HEK293 (cell line): ENCODE data around the gene PRPF8.
A peak's percentile ranks its signal among the peaks of the same experiment; 100 is the strongest.

Source experiments
- CTCF ChIA-PET: fragments of 350-600 bp; formaldehyde crosslinking; extraction: SDS; loops from one replicate; lab custom pipeline; 2021; ENCODE audit warnings: antibody characterized with exemption; lab: Yijun Ruan, JAX
- POLR2A ChIA-PET: fragments of 300-600 bp; formaldehyde crosslinking; extraction: SDS; loops from one replicate; lab custom pipeline; 2020; ENCODE audit warnings: antibody characterized with exemption, inconsistent platforms; lab: Yijun Ruan, JAX
- H3K27ac ChIP-seq: fragments of 200-500 bp; sonication (Bioruptor generic); 2 replicates; pipeline ENCODE4 v1.5.1; 2014; ENCODE audit warnings: low read depth, low read length, control low read depth, inconsistent platforms; ENCODE audit errors: extremely low read depth
- H3K36me3 ChIP-seq, 2 experiments: fragments of 200-500 bp in 1 of 2; sonication (Bioruptor generic) in 1 of 2; 1 replicate in 1 of 2; 2 replicates in 1 of 2; pipeline ENCODE4 v1.5.1; 2014 to 2017; ENCODE audit warnings: inconsistent platforms in 2 of 2, low read length in 2 of 2; ENCODE audit not compliant: control insufficient read depth in 2 of 2, insufficient read depth in 1 of 2
- H3K4me1 ChIP-seq: fragments of 200-500 bp; sonication (Bioruptor generic); 2 replicates; pipeline ENCODE4 v1.5.1; 2014; ENCODE audit warnings: mild to moderate bottlenecking, low read length, inconsistent platforms; ENCODE audit not compliant: control insufficient read depth, insufficient read depth
- H3K4me3 ChIP-seq: 2 replicates; pipeline ENCODE4 v1.5.1; 2011; ENCODE audit warnings: low read depth, mild to moderate bottlenecking, control low read depth, low read length, moderate library complexity
- H3K9me3 ChIP-seq: fragments of 200-500 bp; sonication (Bioruptor generic); 2 replicates; pipeline ENCODE4 v1.5.1; 2014; ENCODE audit warnings: low read depth, low read length, inconsistent platforms; ENCODE audit not compliant: control insufficient read depth, insufficient read depth
- BCL11A ChIP-seq: fragments of 450-650 bp; formaldehyde crosslinking; IDR thresholded peaks from 2 replicates; pipeline ENCODE4 v1.5.1; 2016; ENCODE audit warnings: low read depth, missing biosample characterization, missing genetic modification characterization
- EGR2 ChIP-seq: fragments of 450-650 bp; formaldehyde crosslinking; IDR thresholded peaks from 2 replicates; pipeline ENCODE4 v1.5.1; 2016; ENCODE audit warnings: low read depth, missing biosample characterization, missing genetic modification characterization
- GLIS1 ChIP-seq: fragments of 450-650 bp; formaldehyde crosslinking; IDR thresholded peaks from 2 replicates; pipeline ENCODE4 v1.5.1; 2016; ENCODE audit warnings: missing biosample characterization, missing genetic modification characterization
- GLIS2 ChIP-seq: fragments of 450-650 bp; formaldehyde crosslinking; IDR thresholded peaks from 2 replicates; pipeline ENCODE4 v1.5.1; 2016; ENCODE audit warnings: missing biosample characterization, missing genetic modification characterization
- WT1 ChIP-seq: fragments of 450-650 bp; formaldehyde crosslinking; IDR thresholded peaks from 2 replicates; pipeline ENCODE4 v1.5.1; 2016; ENCODE audit warnings: missing biosample characterization, missing genetic modification characterization
- ZBTB48 ChIP-seq: fragments of 450-650 bp; formaldehyde crosslinking; IDR thresholded peaks from 2 replicates; pipeline ENCODE4 v1.5.1; 2016; ENCODE audit warnings: missing biosample characterization, missing genetic modification characterization
- ZBTB7A ChIP-seq: fragments of 450-650 bp; formaldehyde crosslinking; IDR thresholded peaks from 2 replicates; pipeline ENCODE4 v1.5.1; 2016; ENCODE audit warnings: low read depth, missing biosample characterization, missing genetic modification characterization
- ZBTB8A ChIP-seq: fragments of 450-650 bp; formaldehyde crosslinking; IDR thresholded peaks from 2 replicates; pipeline ENCODE4 v1.5.1; 2016; ENCODE audit warnings: missing biosample characterization, missing genetic modification characterization
- ZEB2 ChIP-seq: fragments of 450-650 bp; formaldehyde crosslinking; IDR thresholded peaks from 2 replicates; pipeline ENCODE4 v1.5.1; 2016; ENCODE audit warnings: missing biosample characterization, missing genetic modification characterization
- ZIC2 ChIP-seq: fragments of 450-650 bp; formaldehyde crosslinking; IDR thresholded peaks from 2 replicates; pipeline ENCODE4 v1.5.1; 2016; ENCODE audit warnings: missing biosample characterization, missing genetic modification characterization
- ZNF121 ChIP-seq: fragments of 450-650 bp; formaldehyde crosslinking; IDR thresholded peaks from 2 replicates; pipeline ENCODE4 v1.5.1; 2016; ENCODE audit warnings: missing biosample characterization, missing genetic modification characterization
- ZNF266 ChIP-seq: fragments of 450-650 bp; formaldehyde crosslinking; IDR thresholded peaks from 2 replicates; pipeline ENCODE4 v1.5.1; 2016; ENCODE audit warnings: missing biosample characterization, missing genetic modification characterization, low read depth
- ZNF335 ChIP-seq: fragments of 450-650 bp; formaldehyde crosslinking; conservative IDR thresholded peaks from 2 replicates; pipeline ENCODE4 v1.5.1; 2016; ENCODE audit warnings: missing biosample characterization, missing genetic modification characterization
- ZNF423 ChIP-seq: fragments of 450-650 bp; formaldehyde crosslinking; IDR thresholded peaks from 2 replicates; pipeline ENCODE4 v1.5.1; 2016; ENCODE audit warnings: missing biosample characterization, missing genetic modification characterization
- ZNF529 ChIP-seq: fragments of 450-650 bp; formaldehyde crosslinking; IDR thresholded peaks from 2 replicates; pipeline ENCODE4 v1.5.1; 2017; ENCODE audit warnings: missing genetic modification characterization, missing biosample characterization; ENCODE audit not compliant: insufficient replicate concordance
- ZNF596 ChIP-seq: fragments of 450-650 bp; IDR thresholded peaks from 2 replicates; pipeline ENCODE4 v1.5.0; 2018; ENCODE audit warnings: missing biosample characterization, mild to moderate bottlenecking, missing genetic modification characterization, moderate library complexity
- ZNF654 ChIP-seq: fragments of 450-650 bp; formaldehyde crosslinking; IDR thresholded peaks from 2 replicates; pipeline ENCODE4 v1.5.1; 2016; ENCODE audit warnings: low read depth, missing biosample characterization, missing genetic modification characterization
- ZNF791 ChIP-seq: fragments of 450-650 bp; formaldehyde crosslinking; IDR thresholded peaks from 2 replicates; pipeline ENCODE4 v1.5.1; 2016; ENCODE audit warnings: missing biosample characterization, missing genetic modification characterization
- ZNF830 ChIP-seq: fragments of 450-650 bp; IDR thresholded peaks from 2 replicates; pipeline ENCODE4 v1.5.0; 2018; ENCODE audit warnings: missing biosample characterization, missing genetic modification characterization, low read depth, mild to moderate bottlenecking, moderate library complexity
- ZXDB ChIP-seq: fragments of 450-650 bp; formaldehyde crosslinking; IDR thresholded peaks from 2 replicates; pipeline ENCODE4 v1.5.1; 2016; ENCODE audit warnings: missing biosample characterization, missing genetic modification characterization
- TF ChIP-seq, protein P1 (sequence below): fragments of 450-650 bp; formaldehyde crosslinking; IDR thresholded peaks from 2 replicates; pipeline ENCODE4 v1.5.1; 2016; ENCODE audit warnings: missing biosample characterization, missing genetic modification characterization
- TF ChIP-seq, protein P2 (sequence below): fragments of 450-650 bp; formaldehyde crosslinking; IDR thresholded peaks from 2 replicates; pipeline ENCODE4 v1.5.1; 2016; ENCODE audit warnings: missing biosample characterization, missing genetic modification characterization
- TF ChIP-seq, protein P3 (sequence below): fragments of 450-650 bp; formaldehyde crosslinking; IDR thresholded peaks from 2 replicates; pipeline ENCODE4 v1.5.1; 2016; ENCODE audit warnings: missing biosample characterization, missing genetic modification characterization
- TF ChIP-seq, protein P4 (sequence below): fragments of 450-650 bp; formaldehyde crosslinking; IDR thresholded peaks from 2 replicates; pipeline ENCODE4 v1.5.1; 2016; ENCODE audit warnings: missing biosample characterization, missing genetic modification characterization
- TF ChIP-seq, protein P5 (sequence below): fragments of 450-650 bp; formaldehyde crosslinking; IDR thresholded peaks from 2 replicates; pipeline ENCODE4 v1.5.1; 2016; ENCODE audit warnings: missing biosample characterization, missing genetic modification characterization
- TF ChIP-seq, protein P6 (sequence below): fragments of 450-650 bp; formaldehyde crosslinking; IDR thresholded peaks from 2 replicates; pipeline ENCODE4 v1.5.1; 2016; ENCODE audit warnings: missing biosample characterization, missing genetic modification characterization

The PRPF8 gene

DNA sequence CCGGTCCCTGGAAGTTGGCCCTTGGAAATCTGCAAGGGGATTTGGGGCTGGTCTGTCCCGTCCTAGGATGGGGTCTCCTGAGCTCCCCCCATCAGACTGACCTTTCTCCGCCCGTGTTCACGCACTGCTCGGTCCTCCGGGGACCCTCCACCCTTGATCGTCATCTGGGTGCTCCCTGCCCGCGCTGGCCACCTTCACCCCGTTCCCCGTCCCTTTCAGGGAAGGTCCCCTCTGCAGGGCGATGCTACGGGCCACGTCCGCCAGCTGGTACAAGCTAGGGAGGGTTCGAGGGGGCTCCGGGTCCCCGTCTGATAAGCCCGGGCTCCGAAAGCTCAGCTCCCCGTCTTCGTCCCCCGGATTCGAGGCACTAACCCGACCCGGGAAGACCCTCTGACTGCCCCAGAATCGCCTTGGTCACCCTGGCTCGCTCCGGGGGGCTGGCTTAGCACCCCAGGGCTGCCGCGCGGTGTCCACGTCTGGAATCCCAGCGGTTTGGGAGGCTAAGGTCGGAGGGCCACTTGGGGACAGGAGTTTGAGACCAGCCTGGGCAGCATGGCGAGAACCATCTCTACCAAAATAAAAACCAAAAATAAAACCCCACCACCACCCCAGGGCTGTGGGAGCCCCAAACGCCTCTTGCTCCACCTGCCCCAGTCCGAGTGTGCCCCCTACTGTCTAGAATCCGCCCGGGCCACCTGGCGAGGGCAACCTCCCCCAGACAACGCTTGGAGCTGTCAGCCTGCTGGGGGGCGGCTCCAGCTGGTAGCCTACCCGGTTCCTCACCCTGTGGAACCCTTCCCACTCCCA is 55.0 kb downstream of the PRPF8 start:
- no peaks in the 10 kb centered on the region; the same call in 1 of the 2 replicates for H3K4me1 ChIP-seq
- CTCF ChIA-PET: interaction anchor here (0.6 to 2.8 kb wide), 31 partner anchors 8 to 628 kb away, joined by 3 to 44 read pairs (median 4); partner anchors contain the start of genes INPP5K, RILP and SCARF1
- H3K27ac ChIP-seq: peak overlapping the region; percentile 84; the same call in 1 of the 2 replicates
- H3K36me3 ChIP-seq: no peaks in the 10 kb centered on the region
- POLR2A ChIA-PET: interaction anchor here (0.5 to 3.2 kb wide), 6 partner anchors 10 to 113 kb away, joined by 3 to 20 read pairs (median 4); partner anchors contain the start of gene INPP5K
- no peaks in the 10 kb centered on the region for H3K9me3 ChIP-seq
- H3K4me3 ChIP-seq: peak overlapping the region; percentile 66
- TF ChIP-seq ZNF266 (tag by site-specific recombination) (no peak), ZNF596 (tag by site-specific recombination) (no peak), ZBTB48 (tag by site-specific recombination) (0 out of 2 replicates have a peak, but pooled peaks have one; percentile 25), ZIC2 (tag by site-specific recombination) (peak; percentile 72), GLIS1 (tag by site-specific recombination) (peak; percentile 98), ZNF791 (tag by site-specific recombination) (no peak), ZNF121 (tag by site-specific recombination) (peak; percentile 40; the same call in 1 of the 2 replicates), WT1 (tag by site-specific recombination) (0 out of 2 replicates have a peak, but pooled peaks have one; percentile 10), ZXDB (tag by site-specific recombination) (no peak), ZNF423 (tag by site-specific recombination) (peak; percentile 61), EGR2 (tag by site-specific recombination) (peak; percentile 36), ZEB2 (tag by site-specific recombination) (peak; percentile 23; the same call in 1 of the 2 replicates), ZBTB8A (tag by site-specific recombination) (peak; percentile 67), ZNF529 (tag by site-specific recombination) (no peak), ZNF654 (peak; percentile 91), ZNF335 (tag by site-specific recombination) (peak; percentile 79), BCL11A (tag by site-specific recombination) (0 out of 2 replicates have a peak, but pooled peaks have one; percentile 12), ZNF830 (tag by site-specific recombination) (no peak), ZBTB7A (tag by site-specific recombination) (peak; percentile 16; the same call in 1 of the 2 replicates), GLIS2 (tag by site-specific recombination) (peak; percentile 90)
- TF ChIP-seq, protein P1, sequence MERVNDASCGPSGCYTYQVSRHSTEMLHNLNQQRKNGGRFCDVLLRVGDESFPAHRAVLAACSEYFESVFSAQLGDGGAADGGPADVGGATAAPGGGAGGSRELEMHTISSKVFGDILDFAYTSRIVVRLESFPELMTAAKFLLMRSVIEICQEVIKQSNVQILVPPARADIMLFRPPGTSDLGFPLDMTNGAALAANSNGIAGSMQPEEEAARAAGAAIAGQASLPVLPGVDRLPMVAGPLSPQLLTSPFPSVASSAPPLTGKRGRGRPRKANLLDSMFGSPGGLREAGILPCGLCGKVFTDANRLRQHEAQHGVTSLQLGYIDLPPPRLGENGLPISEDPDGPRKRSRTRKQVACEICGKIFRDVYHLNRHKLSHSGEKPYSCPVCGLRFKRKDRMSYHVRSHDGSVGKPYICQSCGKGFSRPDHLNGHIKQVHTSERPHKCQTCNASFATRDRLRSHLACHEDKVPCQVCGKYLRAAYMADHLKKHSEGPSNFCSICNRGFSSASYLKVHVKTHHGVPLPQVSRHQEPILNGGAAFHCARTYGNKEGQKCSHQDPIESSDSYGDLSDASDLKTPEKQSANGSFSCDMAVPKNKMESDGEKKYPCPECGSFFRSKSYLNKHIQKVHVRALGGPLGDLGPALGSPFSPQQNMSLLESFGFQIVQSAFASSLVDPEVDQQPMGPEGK: peak; percentile 52
- TF ChIP-seq, protein P2, sequence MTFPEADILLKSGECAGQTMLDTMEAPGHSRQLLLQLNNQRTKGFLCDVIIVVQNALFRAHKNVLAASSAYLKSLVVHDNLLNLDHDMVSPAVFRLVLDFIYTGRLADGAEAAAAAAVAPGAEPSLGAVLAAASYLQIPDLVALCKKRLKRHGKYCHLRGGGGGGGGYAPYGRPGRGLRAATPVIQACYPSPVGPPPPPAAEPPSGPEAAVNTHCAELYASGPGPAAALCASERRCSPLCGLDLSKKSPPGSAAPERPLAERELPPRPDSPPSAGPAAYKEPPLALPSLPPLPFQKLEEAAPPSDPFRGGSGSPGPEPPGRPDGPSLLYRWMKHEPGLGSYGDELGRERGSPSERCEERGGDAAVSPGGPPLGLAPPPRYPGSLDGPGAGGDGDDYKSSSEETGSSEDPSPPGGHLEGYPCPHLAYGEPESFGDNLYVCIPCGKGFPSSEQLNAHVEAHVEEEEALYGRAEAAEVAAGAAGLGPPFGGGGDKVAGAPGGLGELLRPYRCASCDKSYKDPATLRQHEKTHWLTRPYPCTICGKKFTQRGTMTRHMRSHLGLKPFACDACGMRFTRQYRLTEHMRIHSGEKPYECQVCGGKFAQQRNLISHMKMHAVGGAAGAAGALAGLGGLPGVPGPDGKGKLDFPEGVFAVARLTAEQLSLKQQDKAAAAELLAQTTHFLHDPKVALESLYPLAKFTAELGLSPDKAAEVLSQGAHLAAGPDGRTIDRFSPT: peak; percentile 44; the same call in 1 of the 2 replicates
- TF ChIP-seq, protein P3, sequence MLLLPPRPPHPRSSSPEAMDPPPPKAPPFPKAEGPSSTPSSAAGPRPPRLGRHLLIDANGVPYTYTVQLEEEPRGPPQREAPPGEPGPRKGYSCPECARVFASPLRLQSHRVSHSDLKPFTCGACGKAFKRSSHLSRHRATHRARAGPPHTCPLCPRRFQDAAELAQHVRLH (tag by site-specific recombination): peak; percentile 46; the same call in 1 of the 2 replicates
- TF ChIP-seq, protein P4, sequence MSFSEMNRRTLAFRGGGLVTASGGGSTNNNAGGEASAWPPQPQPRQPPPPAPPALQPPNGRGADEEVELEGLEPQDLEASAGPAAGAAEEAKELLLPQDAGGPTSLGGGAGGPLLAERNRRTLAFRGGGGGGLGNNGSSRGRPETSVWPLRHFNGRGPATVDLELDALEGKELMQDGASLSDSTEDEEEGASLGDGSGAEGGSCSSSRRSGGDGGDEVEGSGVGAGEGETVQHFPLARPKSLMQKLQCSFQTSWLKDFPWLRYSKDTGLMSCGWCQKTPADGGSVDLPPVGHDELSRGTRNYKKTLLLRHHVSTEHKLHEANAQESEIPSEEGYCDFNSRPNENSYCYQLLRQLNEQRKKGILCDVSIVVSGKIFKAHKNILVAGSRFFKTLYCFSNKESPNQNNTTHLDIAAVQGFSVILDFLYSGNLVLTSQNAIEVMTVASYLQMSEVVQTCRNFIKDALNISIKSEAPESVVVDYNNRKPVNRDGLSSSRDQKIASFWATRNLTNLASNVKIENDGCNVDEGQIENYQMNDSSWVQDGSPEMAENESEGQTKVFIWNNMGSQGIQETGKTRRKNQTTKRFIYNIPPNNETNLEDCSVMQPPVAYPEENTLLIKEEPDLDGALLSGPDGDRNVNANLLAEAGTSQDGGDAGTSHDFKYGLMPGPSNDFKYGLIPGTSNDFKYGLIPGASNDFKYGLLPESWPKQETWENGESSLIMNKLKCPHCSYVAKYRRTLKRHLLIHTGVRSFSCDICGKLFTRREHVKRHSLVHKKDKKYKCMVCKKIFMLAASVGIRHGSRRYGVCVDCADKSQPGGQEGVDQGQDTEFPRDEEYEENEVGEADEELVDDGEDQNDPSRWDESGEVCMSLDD (tag by site-specific recombination): peak; percentile 79; the same call in 1 of the 2 replicates
- TF ChIP-seq, protein P5, sequence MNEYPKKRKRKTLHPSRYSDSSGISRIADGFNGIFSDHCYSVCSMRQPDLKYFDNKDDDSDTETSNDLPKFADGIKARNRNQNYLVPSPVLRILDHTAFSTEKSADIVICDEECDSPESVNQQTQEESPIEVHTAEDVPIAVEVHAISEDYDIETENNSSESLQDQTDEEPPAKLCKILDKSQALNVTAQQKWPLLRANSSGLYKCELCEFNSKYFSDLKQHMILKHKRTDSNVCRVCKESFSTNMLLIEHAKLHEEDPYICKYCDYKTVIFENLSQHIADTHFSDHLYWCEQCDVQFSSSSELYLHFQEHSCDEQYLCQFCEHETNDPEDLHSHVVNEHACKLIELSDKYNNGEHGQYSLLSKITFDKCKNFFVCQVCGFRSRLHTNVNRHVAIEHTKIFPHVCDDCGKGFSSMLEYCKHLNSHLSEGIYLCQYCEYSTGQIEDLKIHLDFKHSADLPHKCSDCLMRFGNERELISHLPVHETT (tag by site-specific recombination): no peak
- TF ChIP-seq, protein P6, sequence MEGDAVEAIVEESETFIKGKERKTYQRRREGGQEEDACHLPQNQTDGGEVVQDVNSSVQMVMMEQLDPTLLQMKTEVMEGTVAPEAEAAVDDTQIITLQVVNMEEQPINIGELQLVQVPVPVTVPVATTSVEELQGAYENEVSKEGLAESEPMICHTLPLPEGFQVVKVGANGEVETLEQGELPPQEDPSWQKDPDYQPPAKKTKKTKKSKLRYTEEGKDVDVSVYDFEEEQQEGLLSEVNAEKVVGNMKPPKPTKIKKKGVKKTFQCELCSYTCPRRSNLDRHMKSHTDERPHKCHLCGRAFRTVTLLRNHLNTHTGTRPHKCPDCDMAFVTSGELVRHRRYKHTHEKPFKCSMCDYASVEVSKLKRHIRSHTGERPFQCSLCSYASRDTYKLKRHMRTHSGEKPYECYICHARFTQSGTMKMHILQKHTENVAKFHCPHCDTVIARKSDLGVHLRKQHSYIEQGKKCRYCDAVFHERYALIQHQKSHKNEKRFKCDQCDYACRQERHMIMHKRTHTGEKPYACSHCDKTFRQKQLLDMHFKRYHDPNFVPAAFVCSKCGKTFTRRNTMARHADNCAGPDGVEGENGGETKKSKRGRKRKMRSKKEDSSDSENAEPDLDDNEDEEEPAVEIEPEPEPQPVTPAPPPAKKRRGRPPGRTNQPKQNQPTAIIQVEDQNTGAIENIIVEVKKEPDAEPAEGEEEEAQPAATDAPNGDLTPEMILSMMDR (tag by site-specific recombination): peak; percentile 71
